Neural progenitor cell (in vitro differentiated cells): ENCODE data around the gene NPEPL1. TPM values are rescaled to one million over a fixed set of nuclear protein-coding genes. Genes with fewer than 3 reads are reported as not detected.
A peak's percentile ranks its signal among the peaks of the same experiment; 100 is the strongest.

ENCODE experiments used
- DNase-seq: peaks from one replicate; pipeline ENCODE4 v3.0.0-alpha.2; 2016; ENCODE audit warnings: low spot score
- H2AFZ ChIP-seq: fragments of 200-600 bp; sonication (generic); replicated peaks from 2 replicates; pipeline ENCODE4 v1.6.1; 2016; ENCODE audit warnings: antibody characterized with exemption
- H3F3A ChIP-seq: fragments of 200-600 bp; sonication (generic); 2 replicates; pipeline ENCODE4 v1.6.1; 2016; ENCODE audit warnings: antibody characterized with exemption, low read depth
- H3K27ac ChIP-seq: fragments of 200-600 bp; sonication (generic); 2 replicates; pipeline ENCODE4 v1.5.1; 2016; ENCODE audit warnings: mild to moderate bottlenecking
- H3K27me3 ChIP-seq: fragments of 200-600 bp; sonication (generic); 2 replicates; pipeline ENCODE4 v1.6.1; 2016; ENCODE audit warnings: mild to moderate bottlenecking, moderate library complexity
- H3K36me3 ChIP-seq: fragments of 200-600 bp; sonication (generic); 2 replicates; pipeline ENCODE4 v1.5.1; 2016
- H3K4me1 ChIP-seq: fragments of 200-600 bp; sonication (generic); 2 replicates; pipeline ENCODE4 v1.6.1; 2016; ENCODE audit warnings: mixed run types
- H3K4me2 ChIP-seq: fragments of 200-600 bp; sonication (generic); 2 replicates; pipeline ENCODE4 v1.6.1; 2016
- H3K4me3 ChIP-seq: fragments of 200-600 bp; sonication (generic); 2 replicates; pipeline ENCODE4 v1.5.1; 2016
- H3K79me2 ChIP-seq: fragments of 200-600 bp; sonication (generic); 2 replicates; pipeline ENCODE4 v1.6.1; 2016; ENCODE audit warnings: low read depth
- H3K9ac ChIP-seq: fragments of 200-600 bp; sonication (generic); 2 replicates; pipeline ENCODE4 v1.6.1; 2016
- H3K9me3 ChIP-seq: fragments of 200-600 bp; sonication (generic); 2 replicates; pipeline ENCODE4 v1.5.1; 2016; ENCODE audit warnings: low read depth
- H4K20me1 ChIP-seq: fragments of 200-600 bp; sonication (generic); 2 replicates; pipeline ENCODE4 v1.6.1; 2016; ENCODE audit warnings: low read depth
- H3K27ac Mint-ChIP-seq: 3 replicates; pipeline ENCODE4 v1.8.0; 2021; ENCODE audit warnings: mixed read lengths
- H3K27me3 Mint-ChIP-seq: 2 replicates; pipeline ENCODE4 v1.8.0; 2022; ENCODE audit warnings: low read depth, mild to moderate bottlenecking, inconsistent platforms, moderate library complexity, mixed read lengths; ENCODE audit not compliant: insufficient read depth
- H3K36me3 Mint-ChIP-seq: 3 replicates; pipeline ENCODE4 v1.8.0; 2021; ENCODE audit warnings: mixed read lengths
- H3K4me1 Mint-ChIP-seq: 3 replicates; pipeline ENCODE4 v1.8.0; 2021; ENCODE audit warnings: mixed read lengths
- H3K4me3 Mint-ChIP-seq: 3 replicates; pipeline ENCODE4 v1.8.0; 2021; ENCODE audit warnings: mild to moderate bottlenecking, moderate library complexity, mixed read lengths
- H3K9me3 Mint-ChIP-seq: 3 replicates; pipeline ENCODE4 v1.8.0; 2020; ENCODE audit warnings: mixed read lengths
- EZH2 ChIP-seq: fragments of 200-600 bp; sonication (generic); IDR thresholded peaks from 2 replicates; pipeline ENCODE4 v1.6.1; 2017; ENCODE audit warnings: antibody characterized with exemption, mild to moderate bottlenecking, moderate library complexity
- EZH2phosphoT487 ChIP-seq: fragments of 200-600 bp; sonication (generic); IDR thresholded peaks from 2 replicates; pipeline ENCODE4 v1.6.1; 2017; ENCODE audit warnings: antibody characterized with exemption
- total RNA-seq: library from RNA; depleted of rRNA; stranded (reverse); fragments of >200 nt; gene quantifications from 2 replicates; pipeline ENCODE4 v1.2.3, GENCODE V29; 2015; ENCODE audit warnings: low replicate concordance
- TF ChIP-seq, protein P1 (sequence below): fragments of 200-600 bp; sonication (generic); IDR thresholded peaks from 2 replicates; pipeline ENCODE4 v1.5.1; 2017; ENCODE audit warnings: antibody characterized with exemption, mild to moderate bottlenecking

NPEPL1 gene
- total RNA-seq, 1 donor from 2014 or later = 10.9 TPM

DNA sequence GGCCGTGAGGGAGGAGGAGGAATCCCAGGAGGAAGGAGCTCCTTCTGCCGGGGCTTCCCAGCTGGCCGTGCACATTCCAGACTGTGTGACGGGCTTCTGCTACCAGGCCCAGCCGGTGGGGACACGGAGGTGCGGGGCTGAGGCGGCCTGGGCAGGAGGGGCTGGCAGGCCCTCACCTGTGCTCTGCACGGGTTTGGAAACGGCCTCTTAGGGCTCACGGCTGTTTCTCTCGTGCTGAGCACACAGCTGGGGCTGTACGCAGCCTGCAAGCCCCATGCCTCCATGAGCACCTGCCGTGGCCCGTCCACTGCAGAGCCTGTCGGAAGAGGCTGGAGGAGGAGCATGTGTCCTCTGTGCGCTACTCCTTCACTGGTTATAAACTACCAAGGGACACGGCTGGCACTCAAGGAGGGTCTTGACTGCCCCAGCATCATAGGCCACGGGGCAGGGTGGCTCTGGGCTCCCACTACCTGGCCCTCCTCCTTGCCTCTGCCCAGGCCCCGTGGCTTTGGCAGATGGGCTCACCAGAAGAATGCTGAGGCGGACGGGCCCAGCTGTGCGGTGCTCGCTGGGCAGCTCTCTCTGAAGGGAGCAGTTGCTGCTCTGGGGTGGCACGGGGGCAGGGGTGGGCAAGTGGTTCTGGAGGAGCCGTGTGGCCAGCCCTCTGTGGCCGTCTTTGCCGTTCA, 15.8 kb downstream of the NPEPL1 start:
- H3K4me1 Mint-ChIP-seq = peaks cover 2% of the 10 kb centered on the region
- H3K27me3 Mint-ChIP-seq = peaks cover 4% of the 10 kb centered on the region
- Histone ChIP-seq H3K4me3 (no peak overlapping the region), H4K20me1 (no peaks in the 10 kb centered on the region), H3K9me3 (no peaks in the 10 kb centered on the region), H3K36me3 (peaks cover 11% of the 10 kb centered on the region), H3K4me2 (no peak overlapping the region), H3K9ac (no peak overlapping the region), H3K27ac (no peak overlapping the region), H3F3A (no peaks in the 10 kb centered on the region), H3K4me1 (no peaks in the 10 kb centered on the region), H2AFZ (no peak overlapping the region), H3K79me2 (no peaks in the 10 kb centered on the region), H3K27me3 (no peaks in the 10 kb centered on the region)
- H3K9me3 Mint-ChIP-seq = no peaks in the 10 kb centered on the region
- H3K27ac Mint-ChIP-seq = no peak overlapping the region
- DNase-seq = no peak
- H3K36me3 Mint-ChIP-seq = peaks cover 14% of the 10 kb centered on the region
- H3K4me3 Mint-ChIP-seq = no peak overlapping the region
- no peak for TF ChIP-seq EZH2phosphoT487

DNA sequence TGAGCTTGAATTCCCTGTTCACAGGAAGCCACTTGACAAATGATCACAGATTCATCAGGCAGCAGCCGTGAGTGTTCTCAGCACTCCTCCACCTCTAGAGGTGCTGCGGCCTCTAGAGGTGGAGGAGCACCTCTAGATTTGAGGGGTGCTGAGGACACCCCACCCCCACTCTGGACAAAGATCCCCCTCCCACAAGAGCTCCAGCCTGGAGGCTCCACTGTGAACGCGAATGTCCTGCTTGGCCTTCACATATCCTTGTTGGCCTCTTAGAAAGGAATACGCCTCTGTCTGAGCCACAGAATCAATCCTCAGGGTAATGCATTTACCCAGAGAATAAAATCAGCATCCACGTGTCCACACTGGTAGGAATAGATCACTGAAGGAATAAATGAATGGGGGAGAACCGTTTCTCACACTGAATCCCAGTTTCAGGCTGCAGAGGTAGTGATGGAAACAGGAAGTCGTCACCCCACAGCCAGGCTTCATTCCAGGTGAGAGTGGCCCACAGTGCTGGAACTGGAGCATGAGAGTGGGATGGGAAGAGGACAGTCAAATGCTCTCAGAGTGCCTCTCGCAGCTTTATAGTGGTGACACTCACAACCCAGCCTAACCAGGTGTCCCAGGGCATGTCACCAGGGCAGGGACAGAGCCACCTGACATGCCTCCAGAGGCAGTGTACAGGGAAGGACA, 16.6 kb downstream of the NPEPL1 start:
- Mint-ChIP-seq H3K9me3 (no peaks in the 10 kb centered on the region), H3K27ac (no peak overlapping the region), H3K27me3 (peaks cover 7% of the 10 kb centered on the region), H3K36me3 (peaks cover 9% of the 10 kb centered on the region), H3K4me3 (no peak overlapping the region), H3K4me1 (peaks cover 2% of the 10 kb centered on the region)
- H3K27me3 ChIP-seq = no peaks in the 10 kb centered on the region
- no peaks in the 10 kb centered on the region for H3K4me1 ChIP-seq
- no peak overlapping the region for H3K27ac ChIP-seq
- H3K36me3 ChIP-seq = peaks cover 10% of the 10 kb centered on the region
- DNase-seq = no peak
- TF ChIP-seq EZH2phosphoT487 = no peak
- no peaks in the 10 kb centered on the region for H3F3A ChIP-seq
- no peak overlapping the region for H3K4me2 ChIP-seq
- H4K20me1 ChIP-seq = no peaks in the 10 kb centered on the region
- no peak overlapping the region for H3K4me3 ChIP-seq
- H3K9ac ChIP-seq = no peak overlapping the region
- H2AFZ ChIP-seq = no peak overlapping the region
- H3K9me3 ChIP-seq = no peaks in the 10 kb centered on the region
- no peaks in the 10 kb centered on the region for H3K79me2 ChIP-seq

DNA sequence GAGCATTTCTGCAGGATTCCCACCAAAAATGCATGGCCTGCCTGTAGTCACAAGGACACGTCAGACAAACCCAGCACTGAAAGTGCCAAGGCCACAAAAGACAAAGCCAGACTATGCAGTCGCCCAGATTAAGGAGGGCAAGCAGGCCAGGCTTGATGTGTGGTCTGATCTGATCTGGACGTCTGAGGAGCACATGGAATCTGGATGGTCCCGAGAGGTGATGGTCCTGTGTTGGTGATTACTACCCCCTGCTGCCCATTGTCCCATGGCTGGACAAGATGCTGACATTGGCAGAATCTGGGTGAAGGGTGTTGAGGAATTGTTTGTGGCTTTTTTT, 17.1 kb downstream of the NPEPL1 start:
- Mint-ChIP-seq H3K4me3 (no peak overlapping the region), H3K9me3 (no peaks in the 10 kb centered on the region), H3K27ac (no peak overlapping the region), H3K27me3 (peaks cover 7% of the 10 kb centered on the region), H3K36me3 (peaks cover 9% of the 10 kb centered on the region), H3K4me1 (peaks cover 2% of the 10 kb centered on the region)
- Histone ChIP-seq H2AFZ (no peak overlapping the region), H3K79me2 (no peaks in the 10 kb centered on the region), H3K4me2 (no peak overlapping the region), H3K4me3 (no peak overlapping the region), H4K20me1 (no peaks in the 10 kb centered on the region), H3K4me1 (no peaks in the 10 kb centered on the region), H3K27ac (no peak overlapping the region), H3K27me3 (no peaks in the 10 kb centered on the region), H3K36me3 (peaks cover 5% of the 10 kb centered on the region), H3K9me3 (no peaks in the 10 kb centered on the region), H3K9ac (no peak overlapping the region), H3F3A (no peaks in the 10 kb centered on the region)
- DNase-seq = no peak
- TF ChIP-seq, protein P1, sequence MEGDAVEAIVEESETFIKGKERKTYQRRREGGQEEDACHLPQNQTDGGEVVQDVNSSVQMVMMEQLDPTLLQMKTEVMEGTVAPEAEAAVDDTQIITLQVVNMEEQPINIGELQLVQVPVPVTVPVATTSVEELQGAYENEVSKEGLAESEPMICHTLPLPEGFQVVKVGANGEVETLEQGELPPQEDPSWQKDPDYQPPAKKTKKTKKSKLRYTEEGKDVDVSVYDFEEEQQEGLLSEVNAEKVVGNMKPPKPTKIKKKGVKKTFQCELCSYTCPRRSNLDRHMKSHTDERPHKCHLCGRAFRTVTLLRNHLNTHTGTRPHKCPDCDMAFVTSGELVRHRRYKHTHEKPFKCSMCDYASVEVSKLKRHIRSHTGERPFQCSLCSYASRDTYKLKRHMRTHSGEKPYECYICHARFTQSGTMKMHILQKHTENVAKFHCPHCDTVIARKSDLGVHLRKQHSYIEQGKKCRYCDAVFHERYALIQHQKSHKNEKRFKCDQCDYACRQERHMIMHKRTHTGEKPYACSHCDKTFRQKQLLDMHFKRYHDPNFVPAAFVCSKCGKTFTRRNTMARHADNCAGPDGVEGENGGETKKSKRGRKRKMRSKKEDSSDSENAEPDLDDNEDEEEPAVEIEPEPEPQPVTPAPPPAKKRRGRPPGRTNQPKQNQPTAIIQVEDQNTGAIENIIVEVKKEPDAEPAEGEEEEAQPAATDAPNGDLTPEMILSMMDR = no peak
- TF ChIP-seq EZH2phosphoT487 (no peak), EZH2 (no peak)

DNA sequence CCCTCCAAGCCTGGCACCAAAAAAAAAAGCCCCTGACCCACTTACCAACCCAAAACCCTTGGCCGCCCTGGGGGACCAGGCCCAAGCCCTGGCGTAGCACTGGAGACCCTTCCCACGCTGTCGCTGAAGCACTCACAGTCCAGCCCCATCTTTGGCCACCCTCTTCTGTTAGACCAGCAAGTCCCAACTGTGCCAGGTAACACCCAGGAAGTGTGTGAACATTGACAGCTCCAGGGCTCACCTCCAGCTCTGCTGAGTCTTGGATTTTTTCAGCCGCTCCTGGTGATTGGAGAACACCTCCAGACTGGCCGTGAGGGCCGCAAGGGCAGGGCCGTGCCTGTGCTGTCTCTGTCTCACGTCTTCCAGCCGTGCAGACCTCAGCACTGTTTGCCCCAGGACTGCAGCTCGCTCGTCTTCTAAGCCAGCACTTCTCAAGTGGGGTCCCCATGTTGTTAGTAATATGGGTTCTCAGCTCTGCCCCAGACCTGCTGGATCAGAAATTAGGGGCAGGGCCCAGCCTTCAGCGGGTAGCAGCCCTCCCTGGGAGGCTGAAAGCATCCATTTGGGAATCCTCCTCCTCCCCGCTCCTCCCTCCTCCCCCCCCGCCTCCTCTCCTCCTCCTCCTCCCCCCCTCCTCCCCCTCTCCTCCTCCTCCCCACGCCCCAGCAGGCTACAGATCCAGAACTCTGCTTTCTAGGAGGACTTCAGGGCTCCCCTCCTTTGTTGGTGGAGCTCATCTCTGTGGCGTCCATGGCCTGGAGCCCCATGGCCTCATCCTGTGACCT, 18.1 kb downstream of the NPEPL1 start:
- H3K27ac Mint-ChIP-seq = no peak overlapping the region
- H3K27me3 Mint-ChIP-seq = peaks cover 10% of the 10 kb centered on the region
- no peaks in the 10 kb centered on the region for H3K36me3 ChIP-seq
- no peaks in the 10 kb centered on the region for H3K9me3 Mint-ChIP-seq
- no peak overlapping the region for H3K4me3 ChIP-seq
- H3K4me1 Mint-ChIP-seq = peaks cover 6% of the 10 kb centered on the region
- no peak overlapping the region for H3K9ac ChIP-seq
- no peak overlapping the region for H2AFZ ChIP-seq
- no peaks in the 10 kb centered on the region for H3K4me1 ChIP-seq
- H3K4me3 Mint-ChIP-seq = no peak overlapping the region
- H3K27me3 ChIP-seq = no peaks in the 10 kb centered on the region
- H3K27ac ChIP-seq = no peak overlapping the region
- peak; percentile 20 for DNase-seq
- no peak overlapping the region for H3K4me2 ChIP-seq
- H3K79me2 ChIP-seq = no peaks in the 10 kb centered on the region
- no peaks in the 10 kb centered on the region for H3K9me3 ChIP-seq
- no peak for TF ChIP-seq EZH2
- TF ChIP-seq, protein P1 = no peak
- no peak for TF ChIP-seq EZH2phosphoT487
- peaks cover 6% of the 10 kb centered on the region for H3K36me3 Mint-ChIP-seq
- no peaks in the 10 kb centered on the region for H4K20me1 ChIP-seq
- H3F3A ChIP-seq = no peaks in the 10 kb centered on the region
